HG03175 (cell line): Measurements from ENCODE around the gene ZNF492.
"Not testable (repeated sequence)": the region's sequence is repeated elsewhere in the genome, so short reads cannot be mapped to it uniquely, and the experiment has no call there.

ENCODE experiments used
- ATAC-seq: cut with Tn5 transposase; IDR thresholded peaks from one replicate; pipeline ENCODE4 v1.9.1; 2021; ENCODE audit warnings: mild to moderate bottlenecking, moderate library complexity; ENCODE audit not compliant: unreplicated experiment

The ZNF492 gene

DNA sequence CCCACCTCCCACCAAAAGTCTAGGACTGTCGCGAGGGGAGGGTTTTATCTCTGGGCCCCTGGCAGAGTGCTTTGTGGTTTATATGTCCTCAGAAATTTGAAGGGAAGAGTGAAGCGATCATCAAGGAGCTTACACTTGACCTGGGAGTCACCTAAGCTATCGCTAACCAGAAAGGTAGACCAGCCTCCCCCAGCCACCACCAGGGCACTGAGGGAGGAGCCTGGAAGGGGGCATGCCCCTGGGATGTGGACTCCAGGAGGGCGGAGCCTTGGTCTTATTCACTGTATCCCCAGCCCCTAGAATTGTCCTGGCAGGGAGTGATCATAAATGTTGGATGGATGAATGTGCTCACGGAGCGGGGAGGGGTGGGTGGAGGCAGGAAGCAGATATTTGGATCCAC is 16.9 kb upstream of the ZNF492 start:
- not testable (repeated sequence) for ATAC-seq

DNA sequence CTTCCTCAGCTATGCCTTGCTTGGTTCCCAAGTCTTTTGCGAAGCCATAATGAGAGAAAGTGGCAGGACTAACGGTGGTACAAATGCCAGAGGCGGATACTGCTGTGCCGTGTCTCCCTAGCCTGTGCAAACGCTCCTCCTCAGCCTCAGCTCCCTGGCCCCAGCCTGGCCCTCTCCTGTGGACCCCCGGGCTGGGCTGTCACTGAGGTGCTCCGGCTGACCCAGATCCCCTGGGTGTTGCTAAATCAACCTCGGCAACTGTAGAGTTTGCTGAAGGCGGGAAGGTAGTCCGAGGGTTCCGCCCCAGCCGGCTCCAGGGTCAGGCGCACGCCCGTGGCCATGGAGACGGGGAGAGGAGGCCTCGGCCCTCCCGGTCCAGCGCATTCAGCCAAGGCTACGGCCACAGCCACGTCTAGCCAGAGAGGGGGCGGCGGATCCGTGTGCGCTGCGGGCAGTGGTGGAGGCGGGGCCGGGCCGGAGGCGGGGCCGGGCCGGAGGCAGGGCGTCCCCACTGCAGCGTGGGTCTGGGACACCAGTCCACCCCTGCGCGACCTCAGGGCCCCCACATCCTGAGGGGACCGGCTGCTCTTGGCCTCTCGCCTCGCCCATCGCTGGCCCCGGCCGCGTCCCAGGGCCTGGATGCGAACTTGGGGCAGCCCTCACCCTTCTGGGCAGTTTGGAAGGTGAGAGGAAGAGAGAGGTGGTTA is 16.4 kb upstream of the ZNF492 start:
- no peak for ATAC-seq

DNA sequence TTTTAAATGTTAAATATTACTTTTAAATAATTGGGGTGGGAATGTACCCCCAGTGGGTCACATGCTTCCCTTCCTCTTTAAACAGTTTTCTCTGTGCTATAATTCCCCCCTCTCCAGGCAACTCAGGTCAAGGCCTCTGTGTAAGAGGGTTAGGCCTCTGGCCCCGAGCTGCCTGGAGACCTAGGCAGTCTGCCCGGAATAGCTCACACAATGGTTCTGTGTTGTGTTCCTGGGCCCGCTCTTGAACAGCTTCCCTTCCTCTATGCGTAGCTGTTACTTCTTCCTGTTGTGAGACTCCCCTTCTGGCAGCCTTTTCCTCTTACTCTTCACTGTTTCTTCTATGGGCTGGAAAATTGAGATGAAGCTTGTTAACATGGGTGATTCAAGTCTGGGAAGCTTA is 14.8 kb upstream of the ZNF492 start:
- no peak for ATAC-seq

DNA sequence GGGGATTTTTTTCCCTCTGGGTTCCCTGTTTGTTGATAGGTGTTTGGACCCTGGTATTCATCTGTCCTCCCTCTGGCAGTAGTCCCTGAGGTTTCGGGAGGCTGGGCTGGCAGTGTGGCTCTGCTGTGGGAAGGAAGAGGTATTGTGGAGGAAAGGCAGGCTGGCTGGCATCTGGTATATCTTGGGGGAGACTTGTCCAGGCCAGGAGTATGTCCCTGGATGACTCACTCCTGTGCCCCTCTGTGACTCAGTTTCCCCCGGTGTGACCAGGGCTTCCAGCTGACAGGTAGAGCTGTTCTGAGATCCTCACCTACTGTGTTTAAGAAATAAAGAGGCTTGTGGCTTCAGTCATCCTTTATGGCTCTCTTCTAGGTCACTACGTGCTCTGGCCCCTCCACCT is 14.2 kb upstream of the ZNF492 start:
- ATAC-seq = no peak

DNA sequence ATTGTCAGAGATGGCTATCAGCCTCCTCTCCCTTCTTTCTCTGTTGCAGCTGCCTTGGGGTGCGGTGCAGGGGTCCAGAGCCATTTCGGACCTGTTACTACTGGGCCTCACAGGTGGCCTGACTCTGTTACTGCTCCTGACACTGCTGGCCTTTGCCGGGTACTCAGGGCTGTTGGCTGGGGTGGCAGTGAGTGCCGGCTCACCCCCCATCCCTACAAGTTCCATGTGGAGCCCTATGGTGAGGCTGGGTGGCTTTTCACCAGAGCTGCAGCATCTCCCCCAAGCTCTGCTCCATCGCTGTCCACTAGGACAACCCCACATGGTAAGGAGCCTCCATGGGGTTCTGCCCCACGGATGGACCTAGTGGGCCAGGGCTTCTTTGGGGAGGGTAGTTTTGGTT is 13.7 kb upstream of the ZNF492 start:
- ATAC-seq = no peak

DNA sequence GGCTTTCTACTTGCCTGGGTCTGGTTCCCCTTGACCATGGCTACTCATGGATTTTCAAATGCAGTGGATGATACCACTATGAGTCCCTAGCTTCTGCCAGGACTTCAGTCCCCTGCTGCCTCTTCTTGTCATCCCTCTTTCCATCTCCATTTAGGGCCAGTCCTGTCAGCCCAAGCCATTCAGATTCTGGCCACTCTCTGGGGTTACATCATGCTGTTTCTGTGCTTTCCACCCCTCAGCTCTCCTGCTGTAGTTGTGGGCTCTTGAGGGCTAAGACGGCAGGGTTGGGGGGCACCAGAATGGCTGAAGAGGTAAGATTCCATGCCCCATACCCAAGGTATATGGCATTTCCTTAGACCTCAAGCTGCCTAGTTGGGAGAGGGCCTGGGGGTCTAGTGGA is 13.2 kb upstream of the ZNF492 start:
- ATAC-seq = no peak

DNA sequence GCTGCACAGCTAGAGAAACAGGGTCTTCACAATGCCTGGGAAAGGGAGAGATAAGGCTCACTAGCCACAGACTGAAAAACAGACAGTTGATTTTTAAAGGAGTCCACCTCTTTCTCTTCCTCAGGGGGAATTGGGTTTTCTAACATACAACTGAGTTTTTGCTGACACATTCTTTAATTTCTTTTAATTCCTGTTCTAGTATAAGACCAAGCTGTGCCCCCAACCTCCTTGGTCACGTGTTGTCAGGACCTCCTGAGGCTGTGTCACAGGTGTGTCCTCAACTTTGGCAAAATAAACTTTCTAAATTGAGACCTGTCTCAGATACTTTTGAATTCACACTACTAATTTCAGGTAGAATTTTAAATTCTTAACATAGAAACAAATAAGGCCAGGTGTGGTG is 12.1 kb upstream of the ZNF492 start:
- no peak for ATAC-seq

DNA sequence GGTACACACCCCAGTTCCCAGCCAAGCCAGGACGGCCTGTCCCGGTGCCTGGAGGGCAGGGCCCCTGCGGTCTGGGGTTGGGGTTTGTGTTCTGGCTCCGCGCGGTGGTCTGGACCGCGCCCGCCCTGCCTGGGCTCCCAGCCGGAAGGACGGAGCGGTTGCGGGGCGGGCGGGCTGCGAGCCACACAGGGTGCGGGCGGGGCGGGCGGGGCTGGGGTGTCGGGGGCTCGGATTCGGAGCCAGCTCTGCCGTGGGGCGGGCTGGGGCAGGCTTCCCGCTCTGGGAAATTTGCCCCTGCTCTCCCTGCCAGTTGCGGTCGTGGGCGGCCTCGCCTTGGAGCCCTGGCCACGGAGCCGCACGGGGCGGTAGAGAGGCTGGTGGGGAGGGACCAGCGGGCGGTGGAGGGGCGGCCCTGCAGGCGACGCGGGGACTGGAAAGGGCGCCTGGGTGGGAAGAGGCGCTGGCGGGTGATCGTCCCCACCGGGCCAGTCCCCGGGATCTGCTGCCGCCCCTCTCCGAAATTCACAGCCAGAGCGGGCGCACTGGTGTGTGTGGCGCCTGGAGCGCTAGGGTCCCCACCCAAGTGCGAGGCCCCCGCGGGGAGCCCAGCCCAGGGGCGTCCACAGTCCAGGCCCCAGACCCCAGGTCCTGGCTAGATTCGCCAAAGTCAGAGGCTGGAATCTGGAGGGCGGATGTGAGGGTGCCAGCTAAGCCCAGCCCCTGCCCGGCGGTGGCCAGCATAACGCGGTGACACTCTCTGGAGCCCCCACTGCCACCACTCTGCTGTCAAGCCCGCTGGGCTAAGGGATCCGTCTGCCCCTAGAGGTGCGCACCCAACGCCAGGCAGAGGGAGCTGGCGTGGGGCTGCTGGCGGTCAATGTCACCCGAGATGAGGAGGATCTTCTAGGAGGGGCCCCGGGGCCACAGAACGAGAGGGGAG is 11.0 kb upstream of the ZNF492 start:
- ATAC-seq = no peak

DNA sequence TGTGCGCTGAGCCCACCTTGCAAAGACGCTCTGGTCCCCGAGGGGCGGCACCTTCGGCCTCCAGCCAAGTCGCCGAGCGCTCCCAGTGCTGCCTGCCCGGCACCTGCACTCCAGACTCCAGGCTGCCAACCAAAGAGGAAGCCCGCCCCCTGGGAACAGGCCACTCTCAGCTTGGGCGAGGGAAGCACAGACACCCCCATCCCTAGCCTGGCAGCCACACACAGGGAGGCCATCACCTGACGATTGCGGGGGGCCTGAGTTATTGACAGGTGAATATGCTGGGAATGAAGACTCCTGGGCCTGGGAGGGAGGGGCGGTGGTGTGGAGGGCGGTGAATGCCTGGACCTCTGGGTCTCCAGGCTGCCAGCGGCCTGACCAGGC is 10.3 kb upstream of the ZNF492 start:
- no peak for ATAC-seq

DNA sequence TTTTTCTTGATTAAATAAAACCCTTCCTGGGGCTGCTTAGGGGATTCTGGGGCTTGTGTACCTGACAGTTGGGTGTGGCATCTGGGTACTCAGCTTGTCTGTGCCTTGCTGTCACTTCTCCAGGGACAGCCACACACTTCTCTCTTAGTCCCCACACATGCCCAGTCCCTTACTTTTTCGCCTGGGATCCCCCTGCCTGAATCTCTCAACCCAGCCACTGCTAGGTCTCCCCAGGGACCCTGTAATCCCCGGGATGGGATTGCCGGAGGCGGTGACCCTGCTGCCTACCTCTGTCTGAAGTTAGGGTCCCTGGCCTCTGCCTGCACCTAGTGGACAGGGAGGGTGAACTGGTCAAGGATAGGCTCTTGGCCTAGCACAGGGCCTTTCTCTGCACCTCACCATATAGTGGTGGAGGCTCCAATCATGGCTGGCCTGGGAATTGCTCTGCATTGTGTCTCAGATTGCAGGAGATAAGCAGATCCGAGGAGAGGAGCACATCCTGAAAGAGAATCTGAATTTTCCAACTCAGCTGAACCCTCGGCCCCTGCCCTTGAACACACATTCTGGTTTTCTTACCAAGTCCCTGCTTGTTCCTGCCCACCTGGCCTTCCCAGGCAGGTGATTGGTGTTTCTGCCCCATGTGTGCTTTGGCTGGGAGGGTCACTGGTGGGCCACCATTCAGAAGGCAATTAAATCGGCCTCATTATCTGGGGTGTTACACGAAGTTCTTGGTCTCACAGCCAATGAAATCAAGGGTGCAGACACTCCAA is 8.7 kb upstream of the ZNF492 start:
- no peak for ATAC-seq

DNA sequence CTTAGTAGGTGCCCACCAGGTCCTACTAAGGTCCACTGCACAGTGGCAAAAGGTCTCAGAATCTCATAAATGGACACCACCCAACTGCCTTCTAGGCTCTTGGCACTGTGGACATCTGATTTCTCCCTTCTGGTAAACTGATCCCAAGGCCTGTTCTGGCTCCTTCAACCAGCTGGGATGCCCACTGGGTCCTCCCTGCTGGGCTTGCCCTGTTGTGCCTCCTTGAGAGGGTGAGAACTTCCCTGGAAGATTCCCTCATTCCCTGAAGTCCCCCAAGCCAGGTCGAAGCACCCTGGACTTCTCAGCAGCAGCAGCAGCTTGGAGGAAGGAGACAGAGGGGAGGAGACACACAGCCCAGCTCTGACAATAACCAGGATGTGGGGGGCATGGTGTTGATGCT is 6.6 kb upstream of the ZNF492 start:
- no peak for ATAC-seq

DNA sequence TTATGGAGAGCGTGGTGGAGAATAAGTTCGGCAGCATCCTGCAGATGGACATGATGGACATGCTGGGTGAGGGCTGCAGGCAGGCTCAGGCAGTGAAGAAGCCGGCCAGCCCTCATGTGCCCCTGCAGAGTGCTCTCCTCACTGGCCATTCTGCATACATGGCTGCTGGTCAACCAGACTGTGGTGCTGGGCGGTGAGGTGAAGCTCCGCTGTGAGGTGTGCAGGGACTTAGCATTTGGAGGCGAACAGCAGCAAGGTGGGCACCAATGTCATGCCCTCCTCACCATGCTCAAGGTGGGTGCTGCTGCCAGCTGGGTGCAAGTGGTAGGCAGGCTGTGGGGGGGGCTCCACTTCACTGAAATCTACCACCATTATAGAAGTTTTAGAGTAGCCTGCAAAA is 5.7 kb upstream of the ZNF492 start:
- ATAC-seq = no peak

DNA sequence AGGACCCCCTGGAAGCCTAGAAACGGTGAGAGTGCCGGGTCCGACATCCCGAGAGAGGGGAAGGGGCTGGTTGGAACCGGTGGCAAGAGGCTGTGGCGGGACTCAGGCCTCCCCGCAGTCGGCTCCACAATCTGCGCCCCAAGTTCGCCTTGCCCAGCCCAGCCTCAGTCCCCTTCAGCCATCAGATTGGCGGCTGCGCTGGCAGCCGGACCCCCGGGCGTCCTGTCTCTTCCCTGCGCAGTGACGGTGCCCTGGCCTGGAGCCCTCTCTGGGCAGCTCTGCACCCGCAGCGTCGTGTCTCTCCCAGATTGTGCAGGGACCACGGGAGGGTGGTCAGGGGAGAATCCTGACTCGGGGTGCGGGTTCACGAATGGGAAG is 315 bp downstream of the ZNF492 start:
- no peak for ATAC-seq

DNA sequence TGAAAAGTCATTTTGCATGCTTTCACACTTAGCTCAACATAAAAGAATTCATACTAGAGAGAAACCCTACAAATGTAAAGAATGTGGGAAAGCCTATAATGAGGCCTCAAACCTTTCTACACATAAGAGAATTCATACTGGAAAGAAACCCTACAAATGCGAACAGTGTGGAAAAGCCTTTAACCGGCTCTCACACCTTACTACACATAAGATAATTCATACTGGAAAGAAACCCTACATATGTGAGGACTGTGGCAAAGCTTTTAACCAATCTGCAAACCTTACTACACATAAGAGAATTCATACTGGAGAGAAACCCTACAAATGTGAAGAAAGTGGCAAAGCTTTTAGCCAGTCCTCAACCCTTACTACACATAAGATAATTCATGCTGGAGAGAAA is 51.4 kb downstream of the ZNF492 start:
- not testable (repeated sequence) for ATAC-seq

DNA sequence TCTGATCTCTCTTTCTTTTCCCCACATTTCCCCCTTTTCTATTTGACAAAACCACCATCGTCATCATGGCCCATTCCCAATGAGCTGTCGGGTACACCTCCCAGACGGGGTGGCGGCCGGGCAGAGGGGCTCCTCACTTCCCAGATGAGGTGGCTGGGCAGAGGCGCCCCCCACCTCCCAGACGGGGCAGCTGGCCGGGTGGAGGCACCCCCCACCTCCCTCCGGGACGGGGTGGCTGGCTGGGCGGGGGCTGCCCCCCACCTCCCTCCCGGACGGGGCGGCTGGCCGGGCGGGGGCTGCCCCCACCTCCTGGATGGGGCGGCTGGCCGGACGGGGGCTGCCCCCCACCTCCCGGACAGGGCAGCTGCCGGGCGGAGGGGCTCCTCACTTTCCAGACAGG is 68.5 kb downstream of the ZNF492 start:
- ATAC-seq = not testable (repeated sequence)

DNA sequence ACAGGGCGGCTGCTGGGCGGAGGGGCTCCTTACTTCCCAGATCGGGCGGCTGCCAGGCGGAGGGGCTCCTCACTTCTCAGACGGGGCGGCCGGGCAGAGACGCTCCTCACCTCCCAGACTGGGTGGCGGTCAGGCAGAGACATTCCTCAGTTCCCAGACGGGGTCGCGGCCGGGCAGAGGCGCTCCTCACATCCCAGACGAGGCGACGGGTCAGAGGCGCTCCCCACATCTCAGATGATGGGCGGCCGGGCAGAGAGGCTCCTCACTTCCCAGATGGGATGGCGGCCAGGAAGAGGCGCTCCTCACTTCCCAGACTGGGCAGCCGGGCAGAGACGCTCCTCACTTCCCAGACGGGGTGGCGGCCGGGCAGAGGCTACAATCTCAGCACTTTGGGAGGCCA is 69.0 kb downstream of the ZNF492 start:
- ATAC-seq = not testable (repeated sequence)

DNA sequence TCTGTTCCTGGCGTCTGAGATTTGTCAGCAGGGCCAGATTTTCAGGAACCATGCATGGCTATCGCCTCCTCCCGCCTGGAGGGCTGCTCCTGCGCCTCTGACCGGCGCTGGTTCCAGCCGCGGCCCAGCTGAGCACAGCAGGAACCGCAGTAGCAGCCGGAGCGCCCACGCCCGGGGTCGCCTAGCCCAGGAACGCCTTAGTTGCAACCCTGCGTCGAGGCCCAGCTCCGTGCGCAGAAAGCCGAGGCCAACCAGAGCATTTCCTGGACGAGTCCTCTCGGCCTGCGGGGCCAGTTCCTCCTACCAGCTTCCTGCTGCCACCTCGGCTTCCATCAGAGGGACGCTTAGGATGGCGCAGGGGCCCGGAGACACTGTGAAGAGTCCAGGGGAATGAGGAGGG is 74.9 kb downstream of the ZNF492 start:
- no peak for ATAC-seq
